GM23248 (cell line): ENCODE results near the gene PIEZO2. TPM values are rescaled to one million over a fixed set of nuclear protein-coding genes. Genes with fewer than 3 reads are reported as not detected.

Experiments
- DNase-seq: peaks from one replicate; pipeline ENCODE4 v3.0.0-alpha.2; 2015
- H2AFZ ChIP-seq: fragments of 200-600 bp; sonication (generic); 2 replicates; pipeline ENCODE4 v1.6.1; 2016; ENCODE audit warnings: antibody characterized with exemption
- H3F3A ChIP-seq: fragments of 200-600 bp; sonication (generic); 2 replicates; pipeline ENCODE4 v1.6.1; 2016; ENCODE audit warnings: mild to moderate bottlenecking, antibody characterized with exemption, mixed run types; ENCODE audit not compliant: insufficient read depth
- H3K27ac ChIP-seq: fragments of 200-600 bp; sonication (generic); 2 replicates; pipeline ENCODE4 v1.5.1; 2016; ENCODE audit warnings: mild to moderate bottlenecking
- H3K27me3 ChIP-seq: fragments of 200-600 bp; sonication (generic); replicated peaks from 2 replicates; pipeline ENCODE4 v1.6.1; 2016; ENCODE audit warnings: mild to moderate bottlenecking; ENCODE audit not compliant: insufficient read depth
- H3K36me3 ChIP-seq: fragments of 200-600 bp; sonication (generic); 2 replicates; pipeline ENCODE4 v1.6.1; 2016; ENCODE audit warnings: low read depth, mild to moderate bottlenecking
- H3K4me1 ChIP-seq: fragments of 200-600 bp; sonication (generic); 2 replicates; pipeline ENCODE4 v1.6.1; 2016; ENCODE audit warnings: mild to moderate bottlenecking; ENCODE audit not compliant: insufficient read depth
- H3K4me2 ChIP-seq: fragments of 200-600 bp; sonication (generic); one replicate; pipeline ENCODE4 v1.6.1; 2016; ENCODE audit warnings: mild to moderate bottlenecking; ENCODE audit not compliant: unreplicated experiment
- H3K4me3 ChIP-seq: fragments of 200-600 bp; sonication (generic); 2 replicates; pipeline ENCODE4 v1.5.1; 2016; ENCODE audit warnings: mild to moderate bottlenecking
- H3K79me2 ChIP-seq: fragments of 200-600 bp; sonication (generic); 2 replicates; pipeline ENCODE4 v1.6.1; 2016; ENCODE audit warnings: mild to moderate bottlenecking; ENCODE audit not compliant: insufficient read depth
- H3K9ac ChIP-seq: fragments of 200-600 bp; sonication (generic); 2 replicates; pipeline ENCODE4 v1.6.1; 2016; ENCODE audit warnings: mild to moderate bottlenecking
- H3K9me2 ChIP-seq: fragments of 200-600 bp; sonication (generic); 2 replicates; pipeline ENCODE4 v1.6.1; 2016; ENCODE audit warnings: mixed run types, mild to moderate bottlenecking, moderate library complexity; ENCODE audit not compliant: insufficient read depth
- H3K9me3 ChIP-seq: fragments of 200-600 bp; sonication (generic); one replicate; pipeline ENCODE4 v1.6.1; 2017; ENCODE audit warnings: low read depth
- H4K20me1 ChIP-seq: fragments of 200-600 bp; sonication (generic); 2 replicates; pipeline ENCODE4 v1.6.0; 2016; ENCODE audit not compliant: insufficient read depth
- EZH2 ChIP-seq: fragments of 200-600 bp; sonication (generic); IDR thresholded peaks from 2 replicates; pipeline ENCODE4 v1.6.1; 2018; ENCODE audit warnings: antibody characterized with exemption, mild to moderate bottlenecking; ENCODE audit not compliant: insufficient read depth, poor library complexity, severe bottlenecking
- EZH2phosphoT487 ChIP-seq: fragments of 200-600 bp; sonication (generic); IDR thresholded peaks from 2 replicates; pipeline ENCODE4 v1.6.1; 2018; ENCODE audit warnings: antibody characterized with exemption, moderate library complexity, mild to moderate bottlenecking, low read depth; ENCODE audit not compliant: insufficient read depth
- WGBS, 2 experiments: methylation state at CpG; one replicate each; pipeline ENCODE4 v1.1.6; 2015 to 2017; ENCODE audit warnings: low lambda C conversion rate in 2 of 2, low coverage in 1 of 2; ENCODE audit errors: missing lambda C conversion rate in 2 of 2; 5-methylcytosine and 5-hydroxymethylcytosine counted together
- in situ Hi-C: fragments of 300-500 bp; cut with MboI; formaldehyde crosslinking; loops from 2 replicates; pipeline ENCODE4 v1.15.0; 2020
- polyA plus RNA-seq: library from polyadenylated mRNA; unstranded; fragments of >200 nt; fragmentation: Nextera tagmentation; extraction: Ambion mirVana; gene quantifications from 2 replicates; pipeline ENCODE4 v1.2.1, GENCODE V29; 2016
- total RNA-seq: library from RNA; depleted of rRNA; stranded (reverse); fragments of >200 nt; shearing (Covaris generic); gene quantifications from 2 replicates; pipeline ENCODE4 v1.2.3, GENCODE V29; 2014

PIEZO2 gene
- total and polyA plus RNA-seq, 2 experiments from 2014 or later: 0.93 to 1.5 TPM

- Histone ChIP-seq H3K27me3 (peaks cover 49% of the 10 kb centered on the region), H3K27ac (no peak overlapping the region), H3K4me2 (no peak overlapping the region), H3K4me1 (no peaks in the 10 kb centered on the region), H3K9me3 (no peaks in the 10 kb centered on the region), H4K20me1 (no peaks in the 10 kb centered on the region), H3K79me2 (no peaks in the 10 kb centered on the region), H3K9me2 (no peaks in the 10 kb centered on the region), H3K4me3 (no peak overlapping the region), H3K9ac (no peak overlapping the region), H2AFZ (no peak overlapping the region), H3K36me3 (no peaks in the 10 kb centered on the region), H3F3A (no peaks in the 10 kb centered on the region)
- TF ChIP-seq EZH2 (no peak), EZH2phosphoT487 (no peak)
- in situ Hi-C loops: loop anchor here (25.0 kb wide), 1 partner anchor 285 kb away; no protein-coding TSS in a partner anchor
- DNase-seq: no peak
- WGBS, 2 experiments: 66 to 67% methylated on average over 15 of the region's 15 CpGs
Observed at GRCh38 chr18:11146947-11147345, 2.4 kb downstream of the PIEZO2 start.

GRCh38 chr18:11146238-11146946 is 3.0 kb downstream of the PIEZO2 start:
- Histone ChIP-seq H4K20me1 (no peaks in the 10 kb centered on the region), H3K4me3 (no peak overlapping the region), H3K79me2 (no peaks in the 10 kb centered on the region), H3K27me3 (peaks cover 46% of the 10 kb centered on the region), H3K36me3 (no peaks in the 10 kb centered on the region), H2AFZ (no peak overlapping the region), H3F3A (no peaks in the 10 kb centered on the region), H3K27ac (no peak overlapping the region), H3K4me1 (no peaks in the 10 kb centered on the region), H3K9ac (no peak overlapping the region), H3K9me3 (no peaks in the 10 kb centered on the region), H3K9me2 (no peaks in the 10 kb centered on the region), H3K4me2 (no peak overlapping the region)
- no peak for DNase-seq
- in situ Hi-C loops: loop anchor here (25.0 kb wide), 1 partner anchor 284 kb away; no protein-coding TSS in a partner anchor
- 59 to 63% methylated on average over 16 to 18 of the region's 18 CpGs for WGBS, 2 experiments
- no peak for TF ChIP-seq EZH2phosphoT487
- TF ChIP-seq EZH2: no peak

GRCh38 chr18:11145413-11146191 is 3.8 kb downstream of the PIEZO2 start:
- in situ Hi-C loops: loop anchor here (25.0 kb wide), 1 partner anchor 283 kb away; no protein-coding TSS in a partner anchor
- Histone ChIP-seq H3K9me3 (no peaks in the 10 kb centered on the region), H3K27me3 (peaks cover 38% of the 10 kb centered on the region), H3K27ac (no peak overlapping the region), H3K9me2 (no peaks in the 10 kb centered on the region), H3K36me3 (no peaks in the 10 kb centered on the region), H3K79me2 (no peaks in the 10 kb centered on the region), H3K4me1 (no peaks in the 10 kb centered on the region), H3K4me3 (no peak overlapping the region), H2AFZ (no peak overlapping the region), H3F3A (no peaks in the 10 kb centered on the region), H3K9ac (no peak overlapping the region), H4K20me1 (no peaks in the 10 kb centered on the region), H3K4me2 (no peak overlapping the region)
- no peak for DNase-seq
- 59 to 69% methylated on average over 4 of the region's 4 CpGs for WGBS, 2 experiments
- TF ChIP-seq EZH2phosphoT487: no peak
- no peak for TF ChIP-seq EZH2

GRCh38 chr18:11137400-11137799 is 12.0 kb downstream of the PIEZO2 start:
- no peak for TF ChIP-seq EZH2
- TF ChIP-seq EZH2phosphoT487: no peak
- in situ Hi-C loops: loop anchor here (25.0 kb wide), 1 partner anchor 275 kb away; no protein-coding TSS in a partner anchor

More at GRCh38 chr18:11137400-11137799, 12.0 kb downstream of the PIEZO2 start:
- no peak for DNase-seq
- H3K4me2 ChIP-seq: no peak overlapping the region
- H3K9me2 ChIP-seq: no peaks in the 10 kb centered on the region
- H2AFZ ChIP-seq: no peak overlapping the region
- no peak overlapping the region for H3K4me3 ChIP-seq
- no peak overlapping the region for H3K9ac ChIP-seq
- H3K27ac ChIP-seq: no peak overlapping the region
- H3K36me3 ChIP-seq: no peaks in the 10 kb centered on the region
- H3K4me1 ChIP-seq: no peaks in the 10 kb centered on the region
- H3K9me3 ChIP-seq: no peaks in the 10 kb centered on the region
- H3F3A ChIP-seq: no peaks in the 10 kb centered on the region
- H4K20me1 ChIP-seq: no peaks in the 10 kb centered on the region
- WGBS, 2 experiments: 44 to 46% methylated on average over 7 of the region's 7 CpGs
- H3K79me2 ChIP-seq: no peaks in the 10 kb centered on the region
- H3K27me3 ChIP-seq: no peaks in the 10 kb centered on the region; the same call in none of the 2 replicates
